ENCODE results near the gene PSMA5.

PSMA5 gene

DNA sequence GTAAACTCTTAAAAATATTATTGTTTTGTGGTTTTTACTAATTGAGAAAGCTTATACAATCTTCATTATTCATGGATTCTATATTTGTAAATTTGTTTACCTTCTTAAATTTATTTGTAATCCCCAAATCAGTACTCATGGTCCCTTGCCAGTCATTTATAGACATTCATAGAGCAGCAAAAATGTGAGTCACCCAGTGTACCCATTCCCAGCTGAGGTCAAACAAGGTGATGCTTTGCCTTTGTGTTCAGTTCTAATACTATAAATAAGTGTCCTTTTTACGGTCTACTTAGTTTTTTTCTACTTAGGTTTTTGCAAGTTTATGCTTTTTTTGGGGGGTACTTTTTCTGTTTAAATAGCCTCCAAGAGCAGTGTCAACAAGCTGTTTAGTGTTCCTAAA is 64.6 kb downstream of the PSMA5 start:
- no peak for DNase-seq

- no peak for DNase-seq
Observed at GRCh38 chr1:109361069-109361468, 65.2 kb downstream of the PSMA5 start.

DNA sequence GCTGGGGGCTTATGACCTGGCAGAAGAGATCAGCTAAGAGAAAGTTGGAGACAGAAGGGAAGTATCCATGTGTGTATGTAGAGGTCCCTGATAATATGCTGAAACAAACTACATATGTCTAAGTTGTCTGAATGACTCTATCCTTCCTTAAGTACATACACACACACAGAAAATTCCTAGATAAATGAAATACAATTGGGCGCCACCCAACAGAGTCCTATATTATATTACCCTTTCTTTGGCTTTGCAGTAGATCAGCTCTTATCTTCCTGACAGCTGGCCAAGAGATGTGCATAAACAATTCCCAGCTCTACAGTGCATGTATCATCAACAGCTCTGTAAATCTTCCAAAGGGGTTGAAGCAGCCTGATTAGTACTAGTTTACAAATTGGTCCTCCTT is 68.6 kb downstream of the PSMA5 start:
- DNase-seq = no peak

DNA sequence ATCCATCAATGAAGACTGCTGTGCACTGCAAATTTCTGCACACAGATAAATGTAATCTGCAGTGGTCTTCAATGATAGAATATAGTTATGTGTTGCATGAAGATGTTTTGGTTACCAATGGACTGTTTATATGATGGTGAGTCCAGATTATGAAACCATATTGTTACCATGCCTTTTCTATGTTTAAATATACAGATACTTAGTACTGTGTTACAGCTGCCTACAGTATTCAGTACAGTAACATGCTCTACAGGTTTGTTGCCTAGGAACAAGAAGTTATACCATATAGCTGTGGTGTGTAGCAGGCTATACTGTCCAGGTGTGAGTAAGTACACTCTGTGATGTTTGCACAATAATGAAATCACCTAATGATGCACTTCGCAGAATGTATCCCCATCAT is 69.3 kb downstream of the PSMA5 start:
- no peak for DNase-seq

GRCh38 chr1:109356505-109356904 is 69.7 kb downstream of the PSMA5 start:
- DNase-seq = no peak

DNA sequence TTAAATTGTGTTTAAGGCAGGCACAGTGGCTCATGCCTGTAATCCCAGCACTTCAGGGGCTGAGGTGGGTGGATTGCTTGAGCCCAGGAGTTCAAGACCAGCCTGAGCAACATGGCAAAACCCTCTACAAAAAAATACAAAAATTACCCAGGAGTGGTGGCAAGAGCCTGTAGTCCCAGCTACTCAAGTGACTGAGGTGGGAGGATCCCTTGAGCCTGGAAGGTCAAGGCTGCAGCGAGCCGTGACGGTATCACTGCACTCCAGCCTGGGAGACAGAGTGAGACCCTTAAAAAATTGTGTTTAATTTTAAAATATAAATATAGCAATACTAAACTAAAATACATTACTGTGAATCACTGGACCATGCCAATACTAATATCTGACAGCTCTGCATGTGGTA is 71.3 kb downstream of the PSMA5 start:
- no peak for DNase-seq

- DNase-seq = no peak
Observed at GRCh38 chr1:109351457-109351856, 74.8 kb downstream of the PSMA5 start.

- no peak for DNase-seq
Observed at GRCh38 chr1:109350655-109351054, 75.6 kb downstream of the PSMA5 start.

GRCh38 chr1:109350182-109350581 is 76.1 kb downstream of the PSMA5 start:
- no peak for DNase-seq
